NCI-H345 (cell line): ENCODE measurements around the gene APBB3.
A peak's percentile ranks its signal among the peaks of the same experiment; 100 is the strongest.

ENCODE experiments used
- DNase-seq: peaks from one replicate; lab custom pipeline; 2025; lab: John Stamatoyannopoulos, UW

Gene APBB3

GRCh38 chr5:140553657-140554056 lies 10.7 kb downstream of the APBB3 start:
- DNase-seq: no peak

- DNase-seq: no peak
Measured at GRCh38 chr5:140551872-140552271, 12.5 kb downstream of the APBB3 start.

- no peak for DNase-seq
Measured at GRCh38 chr5:140550147-140551079, 14.0 kb downstream of the APBB3 start.

GRCh38 chr5:140549237-140550144 lies 14.9 kb downstream of the APBB3 start:
- peak; percentile 17 for DNase-seq

GRCh38 chr5:140548791-140549190 lies 15.6 kb downstream of the APBB3 start:
- no peak for DNase-seq

- no peak for DNase-seq
Measured at GRCh38 chr5:140548300-140548688, 16.1 kb downstream of the APBB3 start.

GRCh38 chr5:140547508-140548299 lies 16.7 kb downstream of the APBB3 start, which contains the start of gene EIF4EBP3:
Gene EIF4EBP3, plus strand, starts transcription at chr5:140547662. Its CDS starts 76 bp downstream, at chr5:140547738.
- DNase-seq: peak; percentile 77

GRCh38 chr5:140546851-140547507 lies 17.4 kb downstream of the APBB3 start:
- DNase-seq: no peak

GRCh38 chr5:140545606-140546005 lies 18.8 kb downstream of the APBB3 start:
- no peak for DNase-seq

GRCh38 chr5:140544986-140545385 lies 19.4 kb downstream of the APBB3 start:
- DNase-seq: no peak

GRCh38 chr5:140542972-140543371 lies 21.4 kb downstream of the APBB3 start:
- DNase-seq: no peak

GRCh38 chr5:140540227-140540626 lies 24.2 kb downstream of the APBB3 start:
- no peak for DNase-seq

GRCh38 chr5:140524003-140524402 lies 40.4 kb downstream of the APBB3 start:
- DNase-seq: no peak

- no peak for DNase-seq
Measured at GRCh38 chr5:140513124-140513523, 51.3 kb downstream of the APBB3 start.

- no peak for DNase-seq
Measured at GRCh38 chr5:140509898-140510297, 54.5 kb downstream of the APBB3 start.
